Coronary artery (tissue), 2 donors: ENCODE data around the gene BCAR1.

Source experiments
- DNase-seq: peaks from one replicate; pipeline ENCODE4 v3.0.0-alpha.2; 2017; ENCODE audit warnings: low spot score
- H3K27ac ChIP-seq, 2 donors: fragments of 200-600 bp; sonication (generic); one replicate each; pipeline ENCODE4 v1.5.1; 2016 to 2019
- H3K4me3 ChIP-seq: fragments of 200-600 bp; sonication (generic); 2 replicates; pipeline ENCODE4 v1.5.1; 2016; ENCODE audit warnings: mild to moderate bottlenecking, moderate library complexity
- CTCF ChIP-seq: fragments of 200-600 bp; sonication (generic); IDR thresholded peaks from one replicate; pipeline ENCODE4 v1.5.1; 2019; ENCODE audit warnings: antibody characterized with exemption

Gene BCAR1

GRCh38 chr16:75193265-75193650 is 58.2 kb downstream of the BCAR1 start:
- H3K4me3 ChIP-seq = no peak overlapping the region
- H3K27ac ChIP-seq = no peak overlapping the region
- no peak for DNase-seq
- no peak for TF ChIP-seq CTCF

- Histone ChIP-seq H3K27ac (no peak overlapping the region), H3K4me3 (no peak overlapping the region)
- no peak for TF ChIP-seq CTCF
- no peak for DNase-seq
Measured at GRCh38 chr16:75192606-75193264, 58.7 kb downstream of the BCAR1 start.

GRCh38 chr16:75189638-75190245 is 61.7 kb downstream of the BCAR1 start:
- Histone ChIP-seq H3K4me3 (no peak overlapping the region), H3K27ac (no peak overlapping the region)
- TF ChIP-seq CTCF = no peak
- DNase-seq = no peak

- no peak for TF ChIP-seq CTCF
Measured at GRCh38 chr16:75188832-75189477, 62.5 kb downstream of the BCAR1 start.

GRCh38 chr16:75181630-75182029 is 69.8 kb downstream of the BCAR1 start:
- DNase-seq = no peak
- no peak for TF ChIP-seq CTCF
- H3K27ac ChIP-seq = no peak overlapping the region
- H3K4me3 ChIP-seq = no peak overlapping the region

More at GRCh38 chr16:75188832-75189477, 62.5 kb downstream of the BCAR1 start:
- Histone ChIP-seq H3K4me3 (no peak overlapping the region), H3K27ac (no peak overlapping the region)
- DNase-seq = no peak

GRCh38 chr16:75179208-75179607 is 72.2 kb downstream of the BCAR1 start:
- DNase-seq = no peak
- TF ChIP-seq CTCF = no peak
- Histone ChIP-seq H3K27ac (no peak overlapping the region), H3K4me3 (no peak overlapping the region)
